HG03432 (cell line): ENCODE data around the gene PGS1.
A peak's percentile ranks its signal among the peaks of the same experiment; 100 is the strongest.

Source experiments
- ATAC-seq: cut with Tn5 transposase; IDR thresholded peaks from one replicate; pipeline ENCODE4 v1.9.1; 2021; ENCODE audit warnings: mild to moderate bottlenecking, moderate library complexity; ENCODE audit not compliant: unreplicated experiment

The PGS1 gene

GRCh38 chr17:78346605-78347250 lies 31.7 kb upstream of the PGS1 start:
- ATAC-seq, result no peak

GRCh38 chr17:78347453-78347852 lies 31.0 kb upstream of the PGS1 start:
- no peak for ATAC-seq

GRCh38 chr17:78348055-78348770 lies 30.2 kb upstream of the PGS1 start:
- no peak for ATAC-seq

GRCh38 chr17:78349891-78350642 lies 28.4 kb upstream of the PGS1 start:
- ATAC-seq, result no peak

GRCh38 chr17:78351449-78352006 lies 26.9 kb upstream of the PGS1 start:
- no peak for ATAC-seq

- no peak for ATAC-seq
Observed at GRCh38 chr17:78353834-78354233, 24.6 kb upstream of the PGS1 start.

GRCh38 chr17:78355045-78355641 lies 23.3 kb upstream of the PGS1 start:
- no peak for ATAC-seq

GRCh38 chr17:78355701-78356100 lies 22.7 kb upstream of the PGS1 start:
- ATAC-seq, result no peak

GRCh38 chr17:78356101-78356713 lies 22.2 kb upstream of the PGS1 start:
- peak; percentile 59 for ATAC-seq

GRCh38 chr17:78357177-78357586 lies 21.3 kb upstream of the PGS1 start:
- no peak for ATAC-seq

GRCh38 chr17:78357672-78358537 lies 20.5 kb upstream of the PGS1 start:
- no peak for ATAC-seq

GRCh38 chr17:78358538-78359320 lies 19.7 kb upstream of the PGS1 start:
- ATAC-seq, result no peak

GRCh38 chr17:78359321-78359996 lies 19.0 kb upstream of the PGS1 start:
- ATAC-seq, result no peak

- peak; percentile 47 for ATAC-seq
Observed at GRCh38 chr17:78359997-78360370, 18.5 kb upstream of the PGS1 start, which contains the start of gene SOCS3. TSS of gene SOCS3 (minus strand) at chr17:78360077. CDS start at chr17:78359095, 982 bp downstream.

- peak; percentile 25 for ATAC-seq
Observed at GRCh38 chr17:78360371-78361224, 17.9 kb upstream of the PGS1 start.

- ATAC-seq, result no peak
Observed at GRCh38 chr17:78361225-78361701, 17.2 kb upstream of the PGS1 start.

- no peak for ATAC-seq
Observed at GRCh38 chr17:78362232-78362631, 16.2 kb upstream of the PGS1 start.
